GM10266 (cell line): ENCODE results near the gene PIK3CA.
"Not testable (repeated sequence)": the region's sequence is repeated elsewhere in the genome, so short reads cannot be mapped to it uniquely, and the experiment has no call there.

ENCODE experiments used
- DNase-seq: peaks from one replicate; pipeline ENCODE4 v3.0.0; 2012; ENCODE audit errors: extremely low spot score
- CTCF ChIP-seq: IDR thresholded peaks from 2 replicates; pipeline ENCODE4 v1.5.1; 2012; ENCODE audit warnings: mild to moderate bottlenecking, low read depth; ENCODE audit not compliant: control insufficient read depth, insufficient read depth; ENCODE audit errors: missing control alignments

PIK3CA gene

GRCh38 chr3:179229177-179229576 lies 81.0 kb downstream of the PIK3CA start:
- no peak for DNase-seq
- no peak for TF ChIP-seq CTCF

DNA sequence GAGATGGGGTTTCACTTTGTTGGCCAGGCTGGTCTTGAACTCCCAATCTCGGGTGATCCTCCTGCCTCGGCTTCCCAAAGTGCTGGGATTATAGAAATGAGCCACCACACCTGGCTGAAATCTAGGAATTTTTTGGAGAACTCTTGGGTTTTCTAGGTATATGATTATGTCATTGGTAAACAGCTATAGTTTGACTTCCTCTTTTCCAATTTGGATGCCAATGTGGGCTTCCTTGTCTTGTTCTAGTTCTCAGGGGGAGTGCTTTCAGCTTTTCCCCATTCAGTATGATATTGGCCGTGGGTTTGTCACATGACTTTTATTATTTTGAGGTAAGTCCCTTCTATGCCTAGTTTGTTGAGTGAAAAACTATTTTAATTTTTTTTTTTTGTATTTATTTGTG lies 84.9 kb downstream of the PIK3CA start:
- TF ChIP-seq CTCF: no peak
- no peak for DNase-seq

DNA sequence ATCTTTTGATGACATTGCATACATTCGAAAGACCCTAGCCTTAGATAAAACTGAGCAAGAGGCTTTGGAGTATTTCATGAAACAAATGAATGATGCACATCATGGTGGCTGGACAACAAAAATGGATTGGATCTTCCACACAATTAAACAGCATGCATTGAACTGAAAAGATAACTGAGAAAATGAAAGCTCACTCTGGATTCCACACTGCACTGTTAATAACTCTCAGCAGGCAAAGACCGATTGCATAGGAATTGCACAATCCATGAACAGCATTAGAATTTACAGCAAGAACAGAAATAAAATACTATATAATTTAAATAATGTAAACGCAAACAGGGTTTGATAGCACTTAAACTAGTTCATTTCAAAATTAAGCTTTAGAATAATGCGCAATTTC lies 86.0 kb downstream of the PIK3CA start:
- no peak for DNase-seq

GRCh38 chr3:179236669-179237301 lies 88.6 kb downstream of the PIK3CA start:
- DNase-seq: no peak
- TF ChIP-seq CTCF: no peak

More for the DNA sequence above, 86.0 kb downstream of the PIK3CA start:
- no peak for TF ChIP-seq CTCF

DNA sequence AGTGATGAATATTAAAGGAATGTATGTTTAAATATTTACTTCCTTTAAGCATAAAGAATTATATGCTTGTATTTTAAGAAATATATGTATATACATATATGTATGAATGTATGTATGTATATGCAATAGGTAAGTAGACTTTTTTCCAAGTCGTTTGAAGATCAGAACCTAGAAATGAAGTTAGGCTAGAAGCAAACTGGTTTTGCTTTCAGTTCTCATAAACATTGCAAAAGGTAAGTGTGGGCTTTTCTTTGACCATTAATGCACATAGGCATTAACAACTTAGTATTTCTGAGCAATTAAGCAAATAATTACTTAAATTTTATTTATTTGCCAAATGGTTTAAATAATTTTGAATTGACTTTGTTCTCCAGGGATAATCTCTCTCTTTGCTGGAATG lies 92.1 kb downstream of the PIK3CA start:
- DNase-seq: not testable (repeated sequence)

DNA sequence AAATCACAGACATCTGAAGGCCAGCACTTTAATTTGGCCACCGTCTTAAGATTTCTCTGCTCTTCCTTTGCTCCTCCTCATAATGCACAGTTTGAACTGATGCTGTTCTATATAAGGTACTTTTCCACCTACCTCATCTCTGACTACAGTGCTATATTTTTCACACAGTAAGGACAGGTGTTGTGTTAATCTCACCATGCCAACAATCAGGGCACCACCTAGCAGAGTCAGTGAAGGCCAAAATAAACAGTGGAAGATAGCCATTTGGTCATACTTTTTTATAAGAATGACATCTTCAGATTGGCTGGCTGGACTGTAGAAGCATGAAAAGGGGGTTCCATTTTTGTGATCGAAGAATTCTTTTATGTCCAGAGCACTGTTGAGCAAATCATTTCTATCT lies 94.7 kb downstream of the PIK3CA start:
- DNase-seq: not testable (repeated sequence)

DNA sequence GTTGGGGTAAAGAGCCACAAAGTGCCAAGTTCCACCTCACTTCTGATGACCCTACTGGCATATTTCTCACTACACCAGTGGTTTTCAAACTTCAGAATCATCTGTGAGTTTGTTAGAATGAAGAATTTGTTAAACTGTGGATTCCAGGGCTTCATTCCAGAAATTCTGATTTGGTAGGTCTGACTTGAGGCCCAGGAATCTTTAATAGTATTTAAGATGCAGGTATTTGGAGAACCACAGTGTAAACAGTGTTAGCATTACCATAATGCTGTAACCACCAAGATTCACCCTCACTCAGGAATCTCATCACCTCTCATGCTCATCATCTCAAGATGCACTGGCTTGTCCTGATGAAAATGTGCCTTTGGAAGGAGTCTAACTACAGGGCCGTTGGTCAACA lies 96.7 kb downstream of the PIK3CA start:
- no peak for DNase-seq

More for the DNA sequence above, 96.7 kb downstream of the PIK3CA start:
- no peak for TF ChIP-seq CTCF
